Testis (tissue), 3 donors: Measurements from ENCODE around the gene GPR89B. TPM values are rescaled to one million over a fixed set of nuclear protein-coding genes. Genes with fewer than 3 reads are reported as not detected.
"Not testable (repeated sequence)": the region's sequence is repeated elsewhere in the genome, so short reads cannot be mapped to it uniquely, and the experiment has no call there.

ENCODE experiments used
- DNase-seq: peaks from one replicate; pipeline ENCODE4 v3.0.0-alpha.2; 2019
- H3K27ac ChIP-seq, 2 donors: fragments of 200-600 bp; sonication (generic); one replicate each; pipeline ENCODE4 v1.5.1; 2019
- H3K27me3 ChIP-seq: fragments of 200-600 bp; sonication (generic); one replicate; pipeline ENCODE4 v1.5.1; 2019
- H3K36me3 ChIP-seq: fragments of 200-600 bp; sonication (generic); one replicate; pipeline ENCODE4 v1.5.1; 2017; ENCODE audit warnings: low read depth; ENCODE audit errors: missing control alignments
- H3K4me1 ChIP-seq: fragments of 200-600 bp; sonication (generic); one replicate; pipeline ENCODE4 v1.5.1; 2019
- H3K4me3 ChIP-seq, 2 donors: fragments of 200-600 bp; sonication (generic); one replicate each; pipeline ENCODE4 v1.5.1; 2017 to 2019
- H3K9me3 ChIP-seq: fragments of 200-600 bp; sonication (generic); one replicate; pipeline ENCODE4 v1.5.1; 2017
- WGBS, 2 donors: methylation state at CpG; one replicate each; pipeline ENCODE4 v1.1.5; 2018; 5-methylcytosine and 5-hydroxymethylcytosine counted together
- intact Hi-C: fragments of 100-400 bp; cut with DNase I; formaldehyde crosslinking; loops from one replicate; pipeline ENCODE4 v1.15.1; 2023; ENCODE audit warnings: low total_unique reads
- polyA plus RNA-seq: library from polyadenylated mRNA; stranded (reverse); fragments of 350-450 nt; fragmentation: Illumina TruSeq; extraction: RNeasy Lipid Tissue Mini Kit (QIAGEN cat#74804); gene quantifications from one replicate; pipeline ENCODE4 v1.2.3, GENCODE V29; 2014; ENCODE audit warnings: low read depth, low replicate concordance; ENCODE audit not compliant: insufficient read depth
- total RNA-seq, 2 donors: library from RNA; depleted of rRNA; stranded (reverse); fragments of >200 nt; gene quantifications; one replicate each; pipeline ENCODE4 v1.2.3, GENCODE V29; 2016

GPR89B gene
- total and polyA plus RNA-seq, 3 donors from 2014 or later = 24.6 to 32.8 (median 24.7) TPM

DNA sequence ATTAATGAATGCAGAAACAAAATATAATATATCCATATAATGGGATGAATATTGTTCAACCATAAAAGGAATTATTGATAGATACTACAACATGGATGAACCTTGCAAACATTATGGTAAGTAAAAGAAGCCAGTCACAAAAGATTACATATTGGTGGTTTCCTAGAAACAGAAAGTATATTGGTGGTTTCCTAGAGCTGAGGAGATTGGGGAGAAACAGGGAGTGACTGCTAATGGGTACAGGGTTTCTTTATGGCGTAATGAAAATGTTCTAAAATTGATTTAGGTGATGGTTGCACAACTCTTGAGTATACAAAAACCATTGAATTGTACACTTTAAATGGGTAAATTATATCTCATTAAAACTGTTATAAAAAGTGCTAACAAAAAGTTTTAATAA, 14.3 kb downstream of the GPR89B start:
- H3K4me1 ChIP-seq, H3K4me3 ChIP-seq, H3K9me3 ChIP-seq, H3K36me3 ChIP-seq, H3K27ac ChIP-seq, intact Hi-C loops, H3K27me3 ChIP-seq, DNase-seq: not testable (repeated sequence)
- WGBS, 2 donors = no CpG with 5 or more reads among the region's 1 CpG

DNA sequence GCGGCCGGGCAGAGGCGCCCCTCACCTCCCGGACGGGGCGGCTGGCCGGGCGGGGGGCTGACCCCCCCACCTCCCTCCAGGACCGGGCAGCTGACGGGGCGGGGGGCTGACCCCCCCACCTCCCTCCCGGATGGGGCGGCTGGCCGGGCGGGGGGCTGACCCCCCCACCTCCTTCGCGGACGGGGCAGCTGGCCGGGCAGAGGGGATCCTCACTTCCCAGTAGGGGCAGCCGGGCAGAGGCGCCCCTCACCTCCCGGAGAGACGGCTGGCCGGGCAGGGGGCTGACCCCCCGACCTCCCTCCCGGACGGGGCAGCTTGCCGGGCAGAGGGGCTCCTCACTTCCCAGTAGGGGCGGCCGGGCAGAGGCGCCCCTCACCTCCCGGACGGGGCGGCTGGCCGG, 21.3 kb downstream of the GPR89B start:
- H3K27ac ChIP-seq, H3K4me3 ChIP-seq, H3K36me3 ChIP-seq, H3K9me3 ChIP-seq, DNase-seq, H3K27me3 ChIP-seq, H3K4me1 ChIP-seq, intact Hi-C loops: not testable (repeated sequence)
- WGBS, 2 donors = 90% methylated on average over 16 of the region's 35 CpGs; no CpG with 5 or more reads in 1 of the 2 donors

DNA sequence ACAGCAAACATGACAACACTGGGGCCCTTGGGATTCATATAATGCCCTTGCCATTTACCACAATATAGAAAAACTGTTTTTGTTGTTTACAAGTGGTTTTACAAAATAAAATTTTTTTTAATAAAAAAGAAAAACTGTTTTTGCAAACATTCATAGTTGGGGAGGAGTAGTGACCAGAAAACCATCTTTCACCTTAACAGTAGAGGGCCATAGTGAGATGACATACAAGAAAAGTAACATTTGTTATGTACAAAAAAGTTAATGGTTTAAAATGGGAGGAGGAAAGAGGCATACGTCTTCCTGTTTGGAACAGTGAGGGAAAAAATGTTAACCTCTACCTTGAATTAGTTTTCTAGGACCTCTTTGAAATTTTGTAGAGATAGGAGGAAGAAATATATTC, 30.7 kb downstream of the GPR89B start:
- intact Hi-C loops, H3K4me1 ChIP-seq, H3K27me3 ChIP-seq, H3K27ac ChIP-seq, H3K36me3 ChIP-seq, DNase-seq, H3K9me3 ChIP-seq, H3K4me3 ChIP-seq: not testable (repeated sequence)
- WGBS, 2 donors = 50 to 72% methylated on average over 1 of the region's 1 CpG

DNA sequence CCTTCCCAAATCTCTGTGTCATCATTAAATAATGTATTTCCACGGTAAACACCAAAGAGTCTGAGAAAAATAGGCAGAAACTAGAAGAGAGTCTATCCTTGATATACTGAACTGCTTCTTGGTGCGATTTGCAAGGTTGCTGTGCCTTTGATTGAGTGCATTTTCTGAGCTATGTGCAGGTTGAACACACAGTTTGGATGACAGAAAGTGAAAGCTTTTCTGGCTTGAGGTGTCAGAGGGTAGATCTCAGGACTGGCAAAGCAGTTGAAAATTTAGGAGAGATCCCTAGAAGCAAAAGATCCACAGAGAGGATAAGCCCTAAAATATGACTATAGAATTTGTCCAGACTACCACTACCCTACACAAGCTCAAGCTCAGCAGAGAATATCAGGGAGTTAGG, 31.5 kb downstream of the GPR89B start:
- intact Hi-C loops, H3K9me3 ChIP-seq: not testable (repeated sequence)
- WGBS, 2 donors = 88 to 95% methylated on average over 2 of the region's 2 CpGs

DNA sequence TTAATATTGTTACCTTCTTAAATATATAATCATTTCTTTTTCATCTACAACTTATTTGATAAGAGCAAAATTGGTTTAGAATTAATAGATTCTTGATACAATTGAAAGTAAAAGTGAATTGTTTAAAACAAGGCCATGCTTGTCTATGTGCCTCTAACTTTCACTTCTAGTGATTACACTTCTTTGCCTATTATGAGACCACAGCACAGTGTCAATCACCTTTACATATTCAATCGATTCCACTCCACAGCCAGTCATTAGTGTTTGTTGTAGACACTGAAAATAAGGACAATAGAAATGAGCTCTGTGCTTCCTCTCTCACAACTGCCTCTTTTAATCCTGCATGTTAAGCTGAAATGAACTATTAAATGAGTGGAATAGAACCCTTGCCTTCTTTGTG, 36.4 kb downstream of the GPR89B start:
- WGBS, 2 donors = no CpG with 5 or more reads among the region's 1 CpG
- H3K36me3 ChIP-seq, H3K27ac ChIP-seq, H3K27me3 ChIP-seq, H3K4me3 ChIP-seq, intact Hi-C loops, H3K4me1 ChIP-seq, DNase-seq, H3K9me3 ChIP-seq: not testable (repeated sequence)

More for the DNA sequence above, 31.5 kb downstream of the GPR89B start:
- H3K27ac ChIP-seq, H3K27me3 ChIP-seq, H3K36me3 ChIP-seq, H3K4me1 ChIP-seq, DNase-seq, H3K4me3 ChIP-seq: not testable (repeated sequence)

DNA sequence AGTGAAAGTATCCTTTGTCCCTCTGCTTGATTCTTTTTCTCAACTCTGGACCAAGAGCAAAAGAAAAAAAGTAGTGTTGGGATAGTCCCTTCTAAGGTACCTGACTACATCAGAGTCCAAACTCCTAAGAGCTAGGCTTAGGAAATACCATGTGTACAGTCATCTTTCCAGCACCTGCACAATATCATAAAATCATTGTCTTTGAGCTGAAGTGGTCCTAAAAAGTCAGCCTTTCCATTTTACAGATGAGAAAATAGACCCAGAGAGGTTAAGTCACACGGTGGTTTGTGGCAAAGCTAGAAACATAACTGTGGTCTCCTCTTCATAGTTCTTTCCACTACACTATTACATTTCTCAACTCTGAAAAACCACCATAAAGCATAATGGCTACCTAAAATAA, 38.4 kb downstream of the GPR89B start:
- intact Hi-C loops, H3K27ac ChIP-seq, H3K4me1 ChIP-seq, H3K9me3 ChIP-seq, H3K36me3 ChIP-seq, DNase-seq, H3K27me3 ChIP-seq, H3K4me3 ChIP-seq: not testable (repeated sequence)
- WGBS, 2 donors = no CpG with 5 or more reads among the region's 1 CpG

DNA sequence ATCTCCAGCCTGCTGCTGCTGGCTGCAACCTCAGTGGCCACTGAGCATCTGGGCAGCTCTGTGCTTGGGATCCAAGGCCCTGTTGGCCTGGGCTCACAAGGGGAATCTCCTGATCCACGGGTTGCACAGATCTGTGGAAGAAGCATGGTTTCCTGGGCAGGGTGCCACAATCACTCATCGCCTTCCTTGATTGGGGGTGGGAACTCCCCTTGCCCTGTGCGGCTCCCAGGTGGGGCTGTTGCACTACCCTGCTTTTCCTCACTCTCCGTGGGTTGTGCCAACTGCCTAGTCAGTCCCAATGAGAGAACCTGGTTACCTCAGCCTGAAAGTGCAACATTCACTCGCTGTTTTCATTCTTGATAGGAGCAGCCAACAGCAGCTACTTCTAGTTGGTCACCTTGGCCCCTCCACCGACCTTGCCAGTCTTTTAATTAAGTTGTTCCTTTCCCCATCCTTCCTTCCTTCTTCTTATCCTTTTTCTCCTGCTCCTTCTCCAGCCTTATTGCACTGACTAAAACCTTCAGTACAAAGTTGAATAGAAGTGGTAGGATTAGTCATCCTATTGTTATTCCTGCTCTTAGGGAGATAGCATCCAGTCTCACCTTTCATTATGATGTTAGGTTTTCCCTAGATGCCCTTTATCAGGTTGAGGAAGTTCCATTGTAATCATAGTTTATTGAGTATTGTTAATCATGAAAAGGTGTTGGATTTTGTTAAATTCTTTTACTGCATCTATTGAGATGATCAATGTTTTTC, 50.9 kb downstream of the GPR89B start:
- H3K27me3 ChIP-seq, intact Hi-C loops, H3K27ac ChIP-seq, DNase-seq, H3K9me3 ChIP-seq, H3K4me1 ChIP-seq, H3K36me3 ChIP-seq, H3K4me3 ChIP-seq: not testable (repeated sequence)
- 86 to 90% methylated on average over 2 to 3 of the region's 6 CpGs for WGBS, 2 donors

DNA sequence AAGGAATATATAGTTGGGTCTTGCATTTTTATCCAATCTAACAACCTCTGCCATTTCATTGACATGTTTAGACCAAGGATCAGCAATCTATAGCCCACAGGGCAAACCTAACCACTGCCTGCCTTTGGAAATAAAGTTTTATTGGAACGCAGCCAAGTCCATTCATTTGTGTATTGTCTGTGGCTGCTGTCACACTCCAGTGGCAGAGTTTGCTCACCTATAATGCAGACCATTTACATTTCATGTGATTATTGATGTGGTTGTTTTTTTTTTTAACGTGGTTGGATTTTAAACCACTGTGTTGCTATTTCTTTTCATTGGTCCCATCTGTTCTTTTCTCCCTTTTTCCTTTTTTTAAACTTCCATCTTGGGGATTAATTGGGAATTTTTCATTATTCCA, 57.2 kb downstream of the GPR89B start:
- H3K27ac ChIP-seq, H3K36me3 ChIP-seq, H3K4me1 ChIP-seq, intact Hi-C loops, H3K4me3 ChIP-seq, DNase-seq, H3K27me3 ChIP-seq, H3K9me3 ChIP-seq: not testable (repeated sequence)
- 79% methylated on average over 2 of the region's 2 CpGs for WGBS, 2 donors

DNA sequence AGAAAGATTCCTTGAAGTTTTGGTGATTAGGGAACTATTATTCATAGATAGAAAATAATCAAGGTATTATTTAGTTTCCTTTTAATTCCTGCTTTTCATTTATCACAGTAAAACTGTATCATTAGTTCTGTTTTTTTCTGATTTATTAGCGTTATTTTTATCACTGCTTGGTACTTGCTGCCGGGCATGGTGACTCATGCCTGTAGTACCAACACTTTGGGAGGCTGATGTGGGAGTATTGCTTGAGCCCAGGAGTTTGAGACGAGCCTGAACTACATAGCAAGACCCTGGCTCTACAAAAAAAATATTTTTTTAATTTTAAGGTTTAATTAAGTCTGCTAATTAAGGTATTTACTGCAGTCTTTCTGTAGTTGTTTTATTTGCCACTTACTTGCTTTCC, 59.7 kb downstream of the GPR89B start:
- H3K4me1 ChIP-seq, H3K27ac ChIP-seq, H3K27me3 ChIP-seq, intact Hi-C loops, H3K4me3 ChIP-seq, H3K36me3 ChIP-seq, H3K9me3 ChIP-seq, DNase-seq: not testable (repeated sequence)
- 58 to 63% methylated on average over 3 of the region's 3 CpGs for WGBS, 2 donors

DNA sequence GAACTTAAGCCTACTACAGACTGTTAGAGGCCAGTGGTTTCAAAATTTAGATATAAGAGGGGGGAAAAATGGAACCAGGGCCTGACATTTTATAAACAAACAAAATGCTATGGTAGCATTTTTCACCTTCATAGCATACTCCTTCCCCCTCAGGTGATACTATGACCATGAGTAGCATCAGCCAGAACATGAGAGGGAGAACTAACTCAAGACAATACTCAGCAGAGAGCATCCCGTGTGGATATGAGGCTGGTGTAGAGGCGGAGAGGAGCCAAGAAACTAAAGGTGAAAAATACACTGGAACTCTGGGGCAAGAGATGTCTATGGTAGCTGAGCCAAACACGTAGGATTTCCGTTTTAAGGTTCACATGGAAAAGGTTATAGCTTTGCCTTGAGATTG, 64.7 kb downstream of the GPR89B start:
- intact Hi-C loops, H3K4me3 ChIP-seq, H3K4me1 ChIP-seq, DNase-seq, H3K27me3 ChIP-seq, H3K36me3 ChIP-seq, H3K9me3 ChIP-seq, H3K27ac ChIP-seq: not testable (repeated sequence)
- WGBS, 2 donors = 96 to 97% methylated on average over 4 of the region's 4 CpGs

DNA sequence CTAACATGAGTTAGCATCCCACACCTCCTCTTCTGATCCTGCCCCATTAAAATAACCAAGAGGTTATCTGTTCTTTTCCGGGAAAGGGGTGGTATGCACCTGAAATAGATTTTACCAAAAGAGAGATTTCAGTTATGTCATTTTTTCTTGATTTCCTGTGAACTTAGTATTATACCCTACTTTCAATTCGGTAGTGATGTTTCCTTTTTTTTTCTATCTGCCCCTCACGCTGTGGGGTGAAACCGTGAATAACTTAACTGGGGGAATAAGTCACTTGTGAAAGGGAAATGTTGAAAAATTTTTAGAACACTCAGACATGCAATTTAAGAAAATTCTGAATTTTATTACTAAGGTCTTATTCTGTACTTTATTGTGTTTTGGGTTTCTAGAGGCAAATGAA, 65.2 kb downstream of the GPR89B start:
- H3K4me1 ChIP-seq, H3K36me3 ChIP-seq, DNase-seq, H3K4me3 ChIP-seq, intact Hi-C loops, H3K9me3 ChIP-seq, H3K27ac ChIP-seq, H3K27me3 ChIP-seq: not testable (repeated sequence)
- WGBS, 2 donors = 93 to 96% methylated on average over 4 of the region's 4 CpGs

DNA sequence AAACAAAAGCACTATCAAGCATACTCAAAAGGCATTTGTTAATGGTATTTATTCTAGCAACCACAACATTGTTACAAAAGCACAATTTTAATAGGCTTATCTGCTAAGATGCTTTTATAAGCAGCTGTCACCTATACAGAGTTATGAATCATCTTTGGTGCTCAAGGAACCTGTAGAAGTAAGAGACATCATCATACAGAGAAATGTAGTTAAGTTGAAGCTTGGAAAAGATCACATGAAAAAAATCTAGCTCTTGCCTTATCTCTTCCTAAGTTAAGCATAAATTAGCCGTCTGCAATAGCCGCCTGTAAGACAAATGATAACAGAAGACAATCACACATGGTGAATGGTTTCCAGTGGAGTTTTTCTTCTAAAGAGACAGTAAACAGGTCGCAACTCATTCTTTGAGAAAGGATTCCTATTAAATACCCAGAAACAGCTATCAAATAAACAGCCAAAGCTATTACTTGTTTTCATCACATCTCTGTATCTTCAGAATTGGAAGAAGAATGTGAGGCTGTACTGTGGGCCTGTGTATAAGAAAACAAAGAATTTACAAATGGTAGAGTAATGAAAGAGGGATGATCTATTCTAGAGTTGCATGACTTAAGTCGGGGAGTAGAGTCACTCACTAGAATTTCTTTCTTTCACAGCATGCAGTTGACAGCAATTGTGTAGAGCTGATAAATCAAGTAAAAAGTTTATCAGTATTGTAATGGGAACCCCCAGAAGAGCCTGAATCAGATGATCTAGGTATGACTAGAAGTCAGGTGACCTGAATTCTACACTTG, 65.8 kb downstream of the GPR89B start:
- H3K27me3 ChIP-seq, H3K27ac ChIP-seq, H3K4me1 ChIP-seq, intact Hi-C loops, H3K4me3 ChIP-seq, H3K36me3 ChIP-seq, H3K9me3 ChIP-seq, DNase-seq: not testable (repeated sequence)
- whole genome bisulfite sequencing, 2 donors = 76 to 89% methylated on average over 3 of the region's 4 CpGs
